Measurements from ENCODE around the gene COX20. TPM values are rescaled to one million over a fixed set of nuclear protein-coding genes. Genes with fewer than 3 reads are reported as not detected.

The COX20 gene
- total RNA-seq, 1 experiment from 2014 or later = 33.1 TPM

DNA sequence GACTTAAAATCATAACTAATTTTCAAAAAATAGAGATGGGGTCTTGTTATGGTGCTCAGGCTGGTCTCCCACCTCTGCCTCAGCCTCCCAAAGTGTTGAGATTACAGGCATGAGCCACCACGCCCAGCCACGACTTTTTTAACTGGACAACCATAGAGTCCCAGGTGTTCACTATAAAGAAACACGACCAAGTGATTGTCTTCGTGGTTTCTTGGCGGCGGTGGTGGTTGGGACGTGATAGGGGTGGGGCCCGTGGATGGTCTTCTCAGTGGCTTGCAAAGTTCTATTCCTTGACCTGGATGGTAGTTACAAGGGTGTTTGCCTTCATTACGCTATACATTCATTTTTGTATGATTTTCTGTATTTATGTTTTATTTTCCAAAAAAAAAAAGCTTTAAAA lies 34.6 kb upstream of the COX20 start (continued):
- TF ChIP-seq, protein P1, sequence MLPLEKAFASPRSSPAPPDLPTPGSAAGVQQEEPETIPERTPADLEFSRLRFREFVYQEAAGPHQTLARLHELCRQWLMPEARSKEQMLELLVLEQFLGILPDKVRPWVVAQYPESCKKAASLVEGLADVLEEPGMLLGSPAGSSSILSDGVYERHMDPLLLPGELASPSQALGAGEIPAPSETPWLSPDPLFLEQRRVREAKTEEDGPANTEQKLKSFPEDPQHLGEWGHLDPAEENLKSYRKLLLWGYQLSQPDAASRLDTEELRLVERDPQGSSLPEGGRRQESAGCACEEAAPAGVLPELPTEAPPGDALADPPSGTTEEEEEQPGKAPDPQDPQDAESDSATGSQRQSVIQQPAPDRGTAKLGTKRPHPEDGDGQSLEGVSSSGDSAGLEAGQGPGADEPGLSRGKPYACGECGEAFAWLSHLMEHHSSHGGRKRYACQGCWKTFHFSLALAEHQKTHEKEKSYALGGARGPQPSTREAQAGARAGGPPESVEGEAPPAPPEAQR (CRISPR knock-in tag; IDR thresholded peaks at IDR 0.05) = no peak

DNA sequence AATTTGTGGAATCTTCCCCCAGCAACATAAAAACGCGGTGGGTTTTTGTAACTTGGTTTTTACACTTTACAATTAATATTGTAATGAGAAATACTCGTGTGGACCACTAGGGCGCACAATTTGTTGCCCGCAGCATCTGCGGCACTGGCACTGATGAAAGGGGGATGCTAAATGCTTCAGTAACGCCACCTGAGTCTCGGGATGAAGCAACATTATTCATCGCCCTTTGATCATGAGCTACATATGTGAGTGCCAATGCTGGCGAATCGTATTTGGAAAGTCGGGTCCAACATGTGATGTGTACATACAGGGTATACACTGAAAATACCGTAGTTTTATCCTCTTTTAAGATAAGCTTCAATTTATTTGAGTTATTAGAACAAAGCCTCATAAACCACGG lies 34.2 kb upstream of the COX20 start:
- CTCF ChIA-PET = interaction anchor here (0.6 to 2.3 kb wide), 13 partner anchors 9 to 415 kb away, joined by 3 to 23 read pairs (median 3); no protein-coding TSS in a partner anchor
- no peak overlapping the region for H3K27ac Mint-ChIP-seq
- TF ChIP-seq, protein P2, sequence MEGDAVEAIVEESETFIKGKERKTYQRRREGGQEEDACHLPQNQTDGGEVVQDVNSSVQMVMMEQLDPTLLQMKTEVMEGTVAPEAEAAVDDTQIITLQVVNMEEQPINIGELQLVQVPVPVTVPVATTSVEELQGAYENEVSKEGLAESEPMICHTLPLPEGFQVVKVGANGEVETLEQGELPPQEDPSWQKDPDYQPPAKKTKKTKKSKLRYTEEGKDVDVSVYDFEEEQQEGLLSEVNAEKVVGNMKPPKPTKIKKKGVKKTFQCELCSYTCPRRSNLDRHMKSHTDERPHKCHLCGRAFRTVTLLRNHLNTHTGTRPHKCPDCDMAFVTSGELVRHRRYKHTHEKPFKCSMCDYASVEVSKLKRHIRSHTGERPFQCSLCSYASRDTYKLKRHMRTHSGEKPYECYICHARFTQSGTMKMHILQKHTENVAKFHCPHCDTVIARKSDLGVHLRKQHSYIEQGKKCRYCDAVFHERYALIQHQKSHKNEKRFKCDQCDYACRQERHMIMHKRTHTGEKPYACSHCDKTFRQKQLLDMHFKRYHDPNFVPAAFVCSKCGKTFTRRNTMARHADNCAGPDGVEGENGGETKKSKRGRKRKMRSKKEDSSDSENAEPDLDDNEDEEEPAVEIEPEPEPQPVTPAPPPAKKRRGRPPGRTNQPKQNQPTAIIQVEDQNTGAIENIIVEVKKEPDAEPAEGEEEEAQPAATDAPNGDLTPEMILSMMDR (IDR thresholded peaks at IDR 0.05) = peak; percentile 62; the same call in 1 of the 2 replicates
- no peak for TF ChIP-seq ZNF396 (CRISPR knock-in tag; IDR thresholded peaks at IDR 0.05; ENCODE audit: borderline replicate concordance)
- peak; percentile 65 for ATAC-seq
- peaks cover 13% of the 10 kb centered on the region for H3K4me1 Mint-ChIP-seq
- POLR2A ChIA-PET = interaction anchor here (0.6 kb wide), 1 partner anchor 582 kb away, joined by 3 read pairs; no protein-coding TSS in a partner anchor
- no peak overlapping the region for H3K4me3 Mint-ChIP-seq
- DNase-seq (ENCODE audit: low spot score) = peak; percentile 43
- H3K36me3 Mint-ChIP-seq = no peaks in the 10 kb centered on the region
- H3K27me3 Mint-ChIP-seq (ENCODE audit: low read depth) = no peaks in the 10 kb centered on the region
- peaks cover 3% of the 10 kb centered on the region; the same call in 1 of the 2 replicates for H3K9me3 Mint-ChIP-seq

DNA sequence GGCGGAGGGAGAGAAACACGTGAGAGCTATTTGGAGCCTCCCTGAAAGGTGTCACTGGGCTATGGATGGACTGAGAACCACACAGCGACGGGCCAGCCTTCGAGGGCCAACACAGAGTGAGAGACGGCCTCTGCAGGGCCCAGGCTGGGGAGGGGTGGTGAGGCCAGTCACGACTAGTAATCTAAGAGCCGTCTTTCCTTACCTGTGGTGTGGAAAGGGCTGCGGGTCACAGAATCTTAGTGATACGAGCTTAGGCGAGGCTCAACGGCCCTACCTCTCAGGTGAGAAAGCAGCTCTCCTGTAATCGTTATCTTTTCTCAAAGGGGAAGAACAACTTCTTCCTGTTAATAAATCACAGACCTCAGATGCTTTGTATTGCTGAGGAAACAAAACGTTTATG lies 33.4 kb upstream of the COX20 start:
- ATAC-seq (peak; percentile 87), DNase-seq (ENCODE audit: low spot score) (no peak)
- CTCF ChIA-PET = interaction anchor here (0.8 to 2.3 kb wide), 13 partner anchors 8 to 268 kb away, joined by 3 to 23 read pairs (median 3); partner anchors contain the start of gene COX20
- TF ChIP-seq ZNF121 (CRISPR knock-in tag; IDR thresholded peaks at IDR 0.05) = peak; percentile 40; the same call in 1 of the 2 replicates
- TF ChIP-seq, protein P3, sequence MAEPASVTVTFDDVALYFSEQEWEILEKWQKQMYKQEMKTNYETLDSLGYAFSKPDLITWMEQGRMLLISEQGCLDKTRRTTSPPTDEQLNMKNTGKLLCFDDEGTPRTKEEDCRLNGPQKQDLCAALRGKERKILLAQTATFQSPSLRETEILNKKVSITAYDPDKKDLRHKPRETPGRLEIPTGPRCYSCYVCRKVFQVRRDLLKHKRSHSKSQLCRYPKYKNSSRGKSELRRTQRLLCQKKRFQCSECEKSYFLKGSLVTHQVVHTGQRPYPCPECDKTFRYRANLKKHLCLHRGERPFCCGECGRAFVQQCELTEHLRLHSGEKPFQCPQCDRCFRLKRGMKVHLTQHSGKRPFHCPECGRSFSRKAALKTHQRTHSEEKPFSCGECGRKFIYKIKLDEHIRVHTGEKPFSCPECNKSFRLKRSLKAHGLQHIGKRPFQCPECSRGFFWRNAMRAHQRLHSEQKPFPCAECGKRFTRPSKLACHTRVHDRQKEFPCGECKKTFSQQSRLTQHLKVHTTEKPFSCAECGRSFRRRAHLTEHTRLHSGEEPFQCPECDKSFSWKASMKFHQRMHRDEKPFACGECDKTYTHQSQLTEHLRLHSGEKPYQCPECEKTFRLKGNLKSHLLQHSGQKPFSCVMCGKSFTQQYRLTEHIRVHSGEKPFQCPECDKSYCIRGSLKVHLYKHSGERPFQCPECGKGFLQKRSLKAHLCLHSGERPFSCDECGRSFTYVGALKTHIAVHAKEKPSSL (CRISPR knock-in tag; conservative IDR thresholded peaks at IDR 0.05) = no peak
- POLR2A ChIA-PET = interaction anchor here (0.6 to 1.1 kb wide), 3 partner anchors 216 to 583 kb away, joined by 3 to 6 read pairs (median 3); no protein-coding TSS in a partner anchor
- Mint-ChIP-seq H3K9me3 (peaks cover 3% of the 10 kb centered on the region; the same call in 1 of the 2 replicates), H3K36me3 (no peaks in the 10 kb centered on the region), H3K4me1 (peaks cover 17% of the 10 kb centered on the region), H3K4me3 (no peak overlapping the region), H3K27ac (peak overlapping the region; percentile 78), H3K27me3 (ENCODE audit: low read depth) (no peaks in the 10 kb centered on the region)

DNA sequence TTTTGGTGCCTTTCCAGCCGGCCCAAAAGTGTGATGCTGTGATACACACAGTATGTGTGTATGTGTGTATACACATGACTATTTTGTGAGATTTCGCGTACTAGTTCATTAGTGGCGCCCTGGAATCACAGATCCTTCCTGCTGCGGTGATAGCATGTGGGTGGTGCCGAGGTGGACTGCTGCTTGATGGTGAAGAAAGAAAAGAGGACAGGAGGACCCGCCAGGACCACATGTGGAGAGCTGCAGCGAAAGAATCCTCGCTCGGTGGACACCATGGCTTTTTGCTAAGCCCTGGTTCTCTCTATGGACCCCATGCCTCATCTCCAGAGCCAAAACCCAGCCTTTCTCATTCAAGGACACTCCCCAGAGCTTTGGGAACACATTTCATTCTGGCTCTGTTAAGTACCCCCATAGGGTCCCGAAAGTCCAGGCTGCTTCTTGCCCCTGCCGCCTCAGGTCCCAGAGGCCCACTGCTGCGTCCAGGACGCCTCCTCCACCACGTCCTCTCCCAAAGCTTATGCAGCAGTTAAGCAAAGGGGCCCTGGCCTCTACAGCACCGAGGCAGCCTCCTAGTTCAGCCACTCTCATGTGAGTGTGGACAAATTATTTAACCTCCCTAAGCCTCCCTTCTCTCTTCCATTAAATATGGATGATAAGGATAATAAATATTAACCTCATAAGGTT lies 32.8 kb upstream of the COX20 start:
- ChIA-PET CTCF (interaction anchor here (0.8 to 2.3 kb wide), 11 partner anchors 10 to 268 kb away, joined by 3 to 23 read pairs (median 5); partner anchors contain the start of gene COX20), POLR2A (interaction anchor here (0.6 to 1.1 kb wide), 2 partner anchors 216 to 295 kb away, joined by 3 to 6 read pairs; no protein-coding TSS in a partner anchor)
- Mint-ChIP-seq H3K27me3 (ENCODE audit: low read depth) (no peaks in the 10 kb centered on the region), H3K27ac (no peak overlapping the region; the same call in 1 of the 2 replicates), H3K4me3 (no peak overlapping the region), H3K36me3 (no peaks in the 10 kb centered on the region), H3K4me1 (peaks cover 20% of the 10 kb centered on the region), H3K9me3 (peaks cover 3% of the 10 kb centered on the region; the same call in 1 of the 2 replicates)
- no peak for DNase-seq (ENCODE audit: low spot score)
- no peak for ATAC-seq
- TF ChIP-seq, protein P1 (CRISPR knock-in tag; IDR thresholded peaks at IDR 0.05) = no peak
- TF ChIP-seq ZNF396 (CRISPR knock-in tag; IDR thresholded peaks at IDR 0.05; ENCODE audit: borderline replicate concordance) = no peak
- no peak for TF ChIP-seq ZNF263 (CRISPR knock-in tag; IDR thresholded peaks at IDR 0.05; ENCODE audit: low read depth)

DNA sequence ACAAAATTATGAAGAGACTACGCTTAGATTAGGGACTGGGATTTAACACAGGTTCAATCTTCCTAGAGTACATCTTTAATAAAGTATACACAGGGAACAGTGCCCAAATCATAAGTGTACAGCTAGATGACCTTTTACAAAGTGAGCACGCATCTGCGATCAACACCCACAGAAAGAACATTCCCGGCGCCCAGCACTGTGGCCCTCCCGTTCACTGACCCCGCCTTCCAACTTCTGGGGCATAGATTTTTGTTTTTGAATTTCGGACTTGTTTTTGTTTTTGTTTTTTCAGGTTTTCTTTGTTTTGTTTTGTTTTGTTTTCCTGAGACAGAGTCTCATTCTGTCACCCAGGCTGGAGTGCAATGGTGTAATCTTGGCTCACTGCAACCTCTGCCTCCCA lies 30.6 kb upstream of the COX20 start:
- H3K9me3 Mint-ChIP-seq = peaks cover 3% of the 10 kb centered on the region; the same call in 1 of the 2 replicates
- H3K4me1 Mint-ChIP-seq = peaks cover 20% of the 10 kb centered on the region
- no peak overlapping the region for H3K4me3 Mint-ChIP-seq
- no peak overlapping the region for H3K27ac Mint-ChIP-seq
- no peak for DNase-seq (ENCODE audit: low spot score)
- no peaks in the 10 kb centered on the region for H3K27me3 Mint-ChIP-seq (ENCODE audit: low read depth)
- ChIA-PET POLR2A (no interaction called here), CTCF (no interaction called here)
- H3K36me3 Mint-ChIP-seq = no peaks in the 10 kb centered on the region
- ATAC-seq = no peak
- TF ChIP-seq, protein P4, sequence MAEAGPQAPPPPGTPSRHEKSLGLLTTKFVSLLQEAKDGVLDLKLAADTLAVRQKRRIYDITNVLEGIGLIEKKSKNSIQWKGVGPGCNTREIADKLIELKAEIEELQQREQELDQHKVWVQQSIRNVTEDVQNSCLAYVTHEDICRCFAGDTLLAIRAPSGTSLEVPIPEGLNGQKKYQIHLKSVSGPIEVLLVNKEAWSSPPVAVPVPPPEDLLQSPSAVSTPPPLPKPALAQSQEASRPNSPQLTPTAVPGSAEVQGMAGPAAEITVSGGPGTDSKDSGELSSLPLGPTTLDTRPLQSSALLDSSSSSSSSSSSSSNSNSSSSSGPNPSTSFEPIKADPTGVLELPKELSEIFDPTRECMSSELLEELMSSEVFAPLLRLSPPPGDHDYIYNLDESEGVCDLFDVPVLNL (CRISPR knock-in tag; IDR thresholded peaks at IDR 0.05; ENCODE audit: borderline replicate concordance, low read depth) = no peak
- TF ChIP-seq, protein P1 (CRISPR knock-in tag; IDR thresholded peaks at IDR 0.05) = no peak
- TF ChIP-seq, protein P5, sequence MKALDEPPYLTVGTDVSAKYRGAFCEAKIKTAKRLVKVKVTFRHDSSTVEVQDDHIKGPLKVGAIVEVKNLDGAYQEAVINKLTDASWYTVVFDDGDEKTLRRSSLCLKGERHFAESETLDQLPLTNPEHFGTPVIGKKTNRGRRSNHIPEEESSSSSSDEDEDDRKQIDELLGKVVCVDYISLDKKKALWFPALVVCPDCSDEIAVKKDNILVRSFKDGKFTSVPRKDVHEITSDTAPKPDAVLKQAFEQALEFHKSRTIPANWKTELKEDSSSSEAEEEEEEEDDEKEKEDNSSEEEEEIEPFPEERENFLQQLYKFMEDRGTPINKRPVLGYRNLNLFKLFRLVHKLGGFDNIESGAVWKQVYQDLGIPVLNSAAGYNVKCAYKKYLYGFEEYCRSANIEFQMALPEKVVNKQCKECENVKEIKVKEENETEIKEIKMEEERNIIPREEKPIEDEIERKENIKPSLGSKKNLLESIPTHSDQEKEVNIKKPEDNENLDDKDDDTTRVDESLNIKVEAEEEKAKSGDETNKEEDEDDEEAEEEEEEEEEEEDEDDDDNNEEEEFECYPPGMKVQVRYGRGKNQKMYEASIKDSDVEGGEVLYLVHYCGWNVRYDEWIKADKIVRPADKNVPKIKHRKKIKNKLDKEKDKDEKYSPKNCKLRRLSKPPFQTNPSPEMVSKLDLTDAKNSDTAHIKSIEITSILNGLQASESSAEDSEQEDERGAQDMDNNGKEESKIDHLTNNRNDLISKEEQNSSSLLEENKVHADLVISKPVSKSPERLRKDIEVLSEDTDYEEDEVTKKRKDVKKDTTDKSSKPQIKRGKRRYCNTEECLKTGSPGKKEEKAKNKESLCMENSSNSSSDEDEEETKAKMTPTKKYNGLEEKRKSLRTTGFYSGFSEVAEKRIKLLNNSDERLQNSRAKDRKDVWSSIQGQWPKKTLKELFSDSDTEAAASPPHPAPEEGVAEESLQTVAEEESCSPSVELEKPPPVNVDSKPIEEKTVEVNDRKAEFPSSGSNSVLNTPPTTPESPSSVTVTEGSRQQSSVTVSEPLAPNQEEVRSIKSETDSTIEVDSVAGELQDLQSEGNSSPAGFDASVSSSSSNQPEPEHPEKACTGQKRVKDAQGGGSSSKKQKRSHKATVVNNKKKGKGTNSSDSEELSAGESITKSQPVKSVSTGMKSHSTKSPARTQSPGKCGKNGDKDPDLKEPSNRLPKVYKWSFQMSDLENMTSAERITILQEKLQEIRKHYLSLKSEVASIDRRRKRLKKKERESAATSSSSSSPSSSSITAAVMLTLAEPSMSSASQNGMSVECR (CRISPR knock-in tag; IDR thresholded peaks at IDR 0.05; ENCODE audit: borderline replicate concordance) = no peak
